COLO829 (cell line): Measurements from ENCODE around the gene CSMD2.

Experiments used
- DNase-seq: peaks from one replicate; pipeline ENCODE4 v3.0.0; 2012; ENCODE audit warnings: low spot score

CSMD2 gene

DNA sequence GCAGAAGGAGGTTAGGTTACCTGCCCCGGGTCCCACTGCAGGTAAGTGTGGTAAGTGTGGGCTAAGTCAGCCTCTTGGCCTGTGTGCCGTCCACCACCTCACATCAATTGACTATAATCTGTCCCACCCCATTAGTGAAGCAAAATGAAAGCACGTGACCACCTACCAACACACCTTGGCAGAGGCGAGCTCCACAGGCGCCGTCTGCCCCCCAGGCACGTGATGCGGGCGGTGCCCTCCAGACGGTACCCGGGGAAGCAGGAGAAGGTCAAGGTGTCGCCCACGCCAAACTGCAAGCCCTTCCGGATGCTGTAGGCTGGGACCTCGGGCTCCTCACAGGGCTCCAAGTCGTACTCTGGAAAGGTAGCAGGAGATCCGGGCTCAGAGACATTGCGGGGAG, 450.6 kb downstream of the CSMD2 start:
- DNase-seq: no peak

- DNase-seq: no peak
Observed at GRCh38 chr1:33713058-33713877, 451.8 kb downstream of the CSMD2 start.

DNA sequence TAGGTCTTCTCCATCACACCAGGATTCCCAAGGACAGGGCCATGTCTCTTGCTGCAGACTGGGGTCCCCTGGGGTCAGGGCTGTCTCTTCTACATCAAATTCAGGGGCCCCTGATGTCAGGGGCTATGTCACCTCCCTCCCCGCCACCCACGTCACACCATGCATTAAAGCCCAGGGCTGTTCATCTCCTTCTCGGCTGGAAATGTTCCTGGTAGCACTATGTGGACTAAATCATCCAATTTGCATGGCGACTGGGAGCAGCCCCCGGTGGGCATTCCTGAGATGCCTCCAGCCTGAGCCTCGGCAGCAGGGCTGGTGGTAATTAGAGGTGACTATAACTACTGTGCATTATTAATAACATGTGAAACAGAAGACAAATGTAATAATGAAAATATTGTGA, 452.8 kb downstream of the CSMD2 start:
- no peak for DNase-seq

GRCh38 chr1:33711511-33711910, 453.5 kb downstream of the CSMD2 start:
- DNase-seq: no peak

- DNase-seq: no peak
Observed at GRCh38 chr1:33710967-33711366, 454.1 kb downstream of the CSMD2 start.

GRCh38 chr1:33709783-33710718, 455.0 kb downstream of the CSMD2 start:
- no peak for DNase-seq

DNA sequence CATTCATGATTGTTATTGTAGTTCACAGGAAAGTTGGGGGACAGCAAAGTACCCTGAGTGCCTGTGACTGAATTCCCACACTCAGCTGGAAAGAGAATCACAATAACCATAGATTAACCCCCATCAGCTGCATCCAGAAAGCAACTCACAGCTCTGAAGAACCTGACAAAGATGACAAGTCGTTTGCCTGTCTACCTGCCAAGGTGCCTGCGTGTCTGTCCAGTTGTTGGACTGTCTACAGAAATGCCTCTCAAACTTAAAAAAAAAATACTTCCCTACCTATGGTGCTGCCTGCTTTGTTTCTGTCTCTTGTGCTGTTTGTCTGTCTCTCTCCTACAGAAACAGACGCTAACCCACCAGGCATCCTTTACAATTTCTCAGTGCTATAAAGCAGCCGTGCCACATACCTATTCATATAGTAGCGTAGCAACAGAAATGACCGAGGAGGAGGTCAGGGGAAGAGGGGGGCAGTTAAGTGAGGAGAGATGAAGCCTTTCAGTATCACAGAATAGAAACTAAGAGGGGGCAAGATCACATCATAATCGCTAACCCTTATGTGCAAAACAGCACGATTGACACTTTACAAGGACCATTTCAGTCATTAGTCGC, 455.8 kb downstream of the CSMD2 start:
- DNase-seq: no peak

DNA sequence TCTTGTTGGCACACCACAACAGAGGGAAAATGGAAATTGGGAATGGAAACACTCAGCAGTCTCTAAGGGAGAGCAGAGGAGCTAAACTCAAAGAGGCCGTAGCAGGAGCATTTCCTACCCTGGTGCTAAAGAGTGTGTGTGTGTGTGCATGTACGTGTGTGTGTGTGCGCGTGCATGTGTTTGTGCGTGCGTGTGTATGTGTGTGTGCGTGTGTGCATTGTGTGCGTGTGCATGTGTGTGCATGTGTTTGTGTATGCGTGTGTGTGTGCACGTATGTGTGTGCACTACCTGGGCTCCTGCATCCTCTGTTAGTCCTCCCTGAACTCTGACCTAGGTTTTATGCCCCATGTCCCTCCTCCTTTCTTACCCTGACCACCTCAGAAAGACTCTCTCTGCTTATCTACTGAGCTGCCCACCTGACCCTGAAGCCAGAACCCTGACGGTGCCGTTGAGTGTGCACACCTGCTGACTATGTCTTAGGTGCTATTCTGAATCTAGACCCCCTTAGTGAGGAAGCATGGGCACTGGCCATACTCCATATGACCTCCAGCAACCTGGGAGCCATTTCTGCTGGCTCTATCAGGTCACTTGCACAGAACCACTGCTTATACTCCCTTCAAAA, 458.3 kb downstream of the CSMD2 start:
- DNase-seq: no peak

GRCh38 chr1:33703464-33703863, 461.6 kb downstream of the CSMD2 start:
- no peak for DNase-seq

GRCh38 chr1:33698361-33699035, 466.5 kb downstream of the CSMD2 start:
- DNase-seq: no peak

- DNase-seq: no peak
Observed at GRCh38 chr1:33697816-33698215, 467.2 kb downstream of the CSMD2 start.

DNA sequence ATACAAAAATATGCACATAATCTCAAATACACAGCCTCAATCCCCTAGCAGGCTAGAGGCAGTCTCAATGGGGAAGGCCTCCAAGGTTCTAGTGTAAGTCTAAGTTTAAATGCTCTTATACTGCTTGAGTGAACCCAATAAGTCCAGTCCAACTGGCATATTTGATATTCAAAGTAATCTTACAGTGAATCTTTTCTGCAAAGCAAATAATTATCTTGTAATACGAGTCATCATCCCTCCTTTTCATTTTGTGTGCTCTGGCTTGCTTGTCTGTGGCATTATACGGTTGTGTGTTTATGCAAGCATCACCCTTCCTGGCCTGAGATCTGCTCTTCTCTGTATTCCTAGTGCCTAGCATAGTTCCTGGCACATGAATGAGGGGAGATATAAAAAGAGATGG, 468.1 kb downstream of the CSMD2 start:
- no peak for DNase-seq

GRCh38 chr1:33696311-33696710, 468.7 kb downstream of the CSMD2 start:
- no peak for DNase-seq

DNA sequence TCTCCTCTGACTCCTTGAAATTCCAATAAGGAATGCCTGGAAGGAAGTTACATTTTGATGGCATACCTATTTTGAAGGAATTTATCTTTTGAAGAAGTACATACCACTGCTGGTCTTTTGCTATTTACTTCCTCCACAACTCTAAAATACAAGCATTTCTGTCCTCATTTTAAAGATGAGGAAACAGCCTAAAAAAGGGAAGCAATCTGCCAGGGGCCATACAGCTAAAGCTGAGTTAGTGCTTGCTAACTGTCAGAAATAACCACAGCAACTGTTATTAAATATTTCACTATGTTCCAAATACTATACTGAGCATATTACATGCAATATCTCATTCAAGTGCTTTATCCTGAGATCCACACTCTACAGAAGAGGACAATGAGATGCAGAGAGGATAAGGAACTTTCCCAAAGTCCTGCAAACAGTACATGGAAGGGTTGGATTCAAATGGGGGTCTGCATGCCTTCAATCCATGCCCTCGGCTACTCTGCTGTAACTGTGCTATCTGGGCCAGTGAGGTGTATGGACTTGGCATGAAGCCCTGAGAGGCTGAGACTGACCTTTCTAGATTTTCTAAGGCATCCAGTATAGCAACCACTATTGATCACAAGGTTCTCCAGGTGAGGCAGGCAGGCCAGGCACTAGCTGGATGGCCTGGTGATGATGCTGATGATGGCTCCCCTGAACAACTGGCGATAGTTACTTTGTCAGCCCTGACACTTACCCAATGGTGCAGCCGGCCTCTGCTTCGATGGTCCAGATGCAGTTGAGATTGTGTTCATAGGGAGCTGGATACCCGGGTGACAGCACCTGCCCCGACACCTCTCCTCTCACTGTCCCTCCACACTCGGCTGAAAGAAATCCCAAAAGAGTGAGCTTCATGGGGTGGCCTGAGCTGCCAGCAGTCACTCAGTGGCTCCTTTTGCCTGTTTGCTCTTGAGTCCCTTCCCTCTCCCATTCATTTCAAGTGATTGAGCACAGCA, 472.5 kb downstream of the CSMD2 start:
- no peak for DNase-seq

GRCh38 chr1:33687000-33687399, 478.0 kb downstream of the CSMD2 start:
- DNase-seq: no peak

DNA sequence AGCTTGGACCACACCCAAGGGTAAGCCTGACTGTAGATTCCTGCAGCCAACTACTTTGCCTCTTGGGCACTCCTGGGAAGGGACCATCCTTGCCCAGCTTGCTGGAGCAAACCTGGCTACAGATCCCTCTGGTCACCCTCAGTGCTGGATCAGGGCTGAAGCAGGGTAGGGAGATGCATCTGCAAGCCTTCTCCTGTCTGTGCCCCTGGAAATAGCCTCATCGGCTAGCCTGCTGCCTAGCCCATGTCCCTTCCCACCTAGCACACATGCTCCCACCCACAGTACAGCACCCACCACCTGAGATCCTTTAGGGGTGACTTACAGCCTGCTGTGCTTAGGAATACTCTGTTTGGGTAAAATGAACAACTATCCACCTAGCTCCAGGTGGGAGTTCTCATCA, 478.5 kb downstream of the CSMD2 start:
- no peak for DNase-seq

DNA sequence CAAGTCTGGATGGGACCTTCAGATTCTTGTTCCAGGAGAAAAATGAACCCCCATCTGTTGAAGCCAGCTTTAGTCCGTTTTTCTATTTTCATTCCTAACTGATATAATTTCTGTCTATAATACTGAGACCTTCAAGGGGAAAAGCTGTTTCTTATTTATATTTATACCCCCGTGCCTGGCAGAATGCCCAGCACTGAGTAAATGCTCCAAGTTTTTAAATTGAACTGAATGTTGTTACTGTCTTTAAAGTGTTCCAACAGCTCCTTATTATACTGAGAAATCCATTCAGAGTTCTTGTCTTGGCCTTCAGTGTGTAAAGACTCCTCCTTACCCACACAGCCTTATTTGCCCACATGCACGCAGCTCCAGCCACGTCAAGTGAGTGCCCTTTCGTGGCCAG, 479.8 kb downstream of the CSMD2 start:
- no peak for DNase-seq

DNA sequence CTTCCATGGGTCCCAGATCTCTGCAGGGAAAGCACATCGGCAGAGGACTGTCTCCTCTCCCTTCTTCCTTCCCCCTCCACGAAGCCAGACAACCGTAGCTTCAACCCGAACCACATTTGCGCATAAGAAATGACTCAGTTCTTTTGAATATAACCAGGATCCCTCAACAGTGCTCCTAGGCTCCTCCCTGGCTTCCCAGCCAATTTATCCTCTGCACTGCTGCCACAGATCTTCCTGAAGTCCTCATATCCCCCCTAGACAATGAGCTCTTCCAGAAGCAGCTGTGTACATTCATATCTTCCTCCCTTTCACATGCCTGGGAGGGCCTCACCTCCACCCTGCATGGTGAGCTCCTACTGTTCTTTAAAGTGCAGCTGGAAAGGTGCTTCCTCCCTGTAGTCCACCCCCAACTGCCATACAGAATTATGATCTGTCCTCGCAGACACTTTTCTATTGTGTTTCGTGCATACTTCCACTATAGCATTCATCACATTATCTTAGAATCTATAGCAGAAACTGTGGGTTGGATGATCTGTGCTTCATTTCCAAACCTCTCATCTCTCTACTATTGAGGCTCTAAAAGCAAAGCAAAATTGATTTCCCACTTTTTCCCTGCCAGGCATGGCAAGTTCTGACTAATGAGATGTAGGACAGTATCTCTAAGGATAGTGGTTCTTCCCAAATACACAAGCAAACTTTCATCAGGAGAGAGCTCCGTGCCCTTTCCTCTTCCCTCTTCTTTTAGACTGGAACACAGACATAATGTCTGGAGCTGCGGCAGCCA, 480.4 kb downstream of the CSMD2 start:
- DNase-seq: no peak

- DNase-seq: no peak
Observed at GRCh38 chr1:33683913-33684312, 481.1 kb downstream of the CSMD2 start.

DNA sequence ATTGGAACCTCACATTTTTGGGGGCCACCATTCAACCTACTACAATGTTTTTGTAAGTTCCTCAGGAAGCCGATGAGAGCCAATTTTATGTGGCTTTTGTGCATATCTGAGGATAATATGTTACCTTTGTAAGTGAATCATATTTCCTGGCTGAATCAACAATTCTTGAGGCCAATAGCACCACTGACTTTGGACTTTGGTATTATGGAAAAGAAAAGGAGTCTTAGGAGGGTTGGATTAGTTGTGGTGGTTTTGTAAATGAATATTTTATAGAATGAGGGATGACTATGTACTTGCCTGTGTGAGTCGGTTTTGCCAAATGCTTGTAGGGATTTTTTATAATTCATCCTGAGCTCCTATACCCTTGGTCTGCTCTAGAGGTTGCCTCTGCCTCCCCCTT, 482.7 kb downstream of the CSMD2 start:
- no peak for DNase-seq
